Jurkat, Clone E6-1 (cell line): ENCODE data around the gene GPA33.

ENCODE experiments used
- DNase-seq: peaks from one replicate; pipeline ENCODE4 v3.0.0-alpha.2; 2011; ENCODE audit warnings: low read depth, low spot score
- H3K4me3 ChIP-seq: 2 replicates; pipeline ENCODE4 v1.5.1; 2011; ENCODE audit warnings: mild to moderate bottlenecking, low read length, control low read depth, moderate library complexity

GPA33 gene

GRCh38 chr1:167013108-167013929 is 76.9 kb downstream of the GPA33 start:
- no peak for DNase-seq
- no peak overlapping the region for H3K4me3 ChIP-seq

DNA sequence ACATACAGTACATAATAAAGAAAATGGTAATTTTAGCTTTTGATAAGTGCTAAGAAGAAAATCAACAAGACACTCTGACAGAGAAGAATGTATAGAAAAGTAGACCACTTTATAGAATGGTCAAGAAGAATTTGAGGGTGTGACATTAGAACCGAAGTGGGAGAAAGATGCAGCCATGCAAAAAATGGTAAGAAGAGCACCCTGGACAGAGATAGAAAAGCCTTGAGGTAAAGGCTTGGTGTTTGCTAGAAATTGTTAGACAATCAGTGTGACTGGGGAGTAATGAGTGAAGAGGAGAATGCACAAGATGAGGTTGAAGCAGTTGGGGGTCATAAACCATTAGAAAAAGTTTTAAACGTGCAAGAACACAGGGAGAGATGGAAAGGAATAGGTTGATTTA is 77.6 kb downstream of the GPA33 start:
- DNase-seq: no peak
- no peak overlapping the region for H3K4me3 ChIP-seq

GRCh38 chr1:167011560-167012191 is 78.5 kb downstream of the GPA33 start:
- no peak overlapping the region for H3K4me3 ChIP-seq
- DNase-seq: no peak

GRCh38 chr1:167003711-167004110 is 86.5 kb downstream of the GPA33 start:
- H3K4me3 ChIP-seq: no peak overlapping the region
- DNase-seq: no peak
